ENCODE measurements around the gene S100A9.
A peak's percentile ranks its signal among the peaks of the same experiment; 100 is the strongest.

Gene S100A9

GRCh38 chr1:153361480-153362109 lies 3.9 kb downstream of the S100A9 start:
- no peak for ATAC-seq (replicated peaks)
- no peak for DNase-seq
- Mint-ChIP-seq H3K9me3 (no peaks in the 10 kb centered on the region), H3K27me3 (peaks cover 42 to 49% of the 10 kb centered on the region in 2 donors), H3K4me1 (peaks cover 13 to 17% of the 10 kb centered on the region in 2 donors), H3K4me3 (no peak overlapping the region), H3K36me3 (no peaks in the 10 kb centered on the region), H3K27ac (no peak overlapping the region)

GRCh38 chr1:153362187-153362775 lies 4.6 kb downstream of the S100A9 start:
- no peak overlapping the region for H3K4me3 Mint-ChIP-seq
- peaks cover 10 to 11% of the 10 kb centered on the region in 2 donors for H3K4me1 Mint-ChIP-seq
- H3K36me3 Mint-ChIP-seq: no peaks in the 10 kb centered on the region
- no peaks in the 10 kb centered on the region for H3K9me3 Mint-ChIP-seq
- no peak for DNase-seq
- no peak for ATAC-seq (replicated peaks)
- peaks cover 42 to 44% of the 10 kb centered on the region in 2 donors for H3K27me3 Mint-ChIP-seq
- H3K27ac Mint-ChIP-seq: no peak overlapping the region

- H3K4me1 Mint-ChIP-seq: no peaks in the 10 kb centered on the region
- no peaks in the 10 kb centered on the region for H3K36me3 Mint-ChIP-seq
- H3K4me3 Mint-ChIP-seq: no peak overlapping the region
- DNase-seq: no peak
- H3K27ac Mint-ChIP-seq: no peak overlapping the region
- no peaks in the 10 kb centered on the region for H3K9me3 Mint-ChIP-seq
- H3K27me3 Mint-ChIP-seq: peaks cover 33 to 36% of the 10 kb centered on the region in 2 donors
- no peak for ATAC-seq (replicated peaks)
Measured at GRCh38 chr1:153363641-153364040, 6.0 kb downstream of the S100A9 start.

- no peaks in the 10 kb centered on the region for H3K9me3 Mint-ChIP-seq
- H3K27me3 Mint-ChIP-seq: peaks cover 33 to 35% of the 10 kb centered on the region in 2 donors
- ATAC-seq (replicated peaks) (peak in 1 of 2 donors; percentile 41), DNase-seq (no peak)
- no peak overlapping the region for H3K4me3 Mint-ChIP-seq
- no peaks in the 10 kb centered on the region for H3K36me3 Mint-ChIP-seq
- no peak overlapping the region for H3K27ac Mint-ChIP-seq
- no peaks in the 10 kb centered on the region for H3K4me1 Mint-ChIP-seq
Measured at GRCh38 chr1:153364156-153364555, 6.5 kb downstream of the S100A9 start.

- Mint-ChIP-seq H3K4me3 (no peak overlapping the region), H3K27ac (no peak overlapping the region)
Measured at GRCh38 chr1:153364766-153365666, 7.4 kb downstream of the S100A9 start.

GRCh38 chr1:153365696-153366095 lies 8.0 kb downstream of the S100A9 start:
- H3K27ac Mint-ChIP-seq: no peak overlapping the region
- DNase-seq (no peak), ATAC-seq (replicated peaks) (no peak)
- H3K9me3 Mint-ChIP-seq: no peaks in the 10 kb centered on the region
- peaks cover 42 to 45% of the 10 kb centered on the region in 2 donors for H3K27me3 Mint-ChIP-seq
- H3K4me1 Mint-ChIP-seq: no peaks in the 10 kb centered on the region
- H3K36me3 Mint-ChIP-seq: no peaks in the 10 kb centered on the region
- no peak overlapping the region for H3K4me3 Mint-ChIP-seq

More at GRCh38 chr1:153364766-153365666, 7.4 kb downstream of the S100A9 start:
- Mint-ChIP-seq H3K9me3 (no peaks in the 10 kb centered on the region), H3K36me3 (no peaks in the 10 kb centered on the region), H3K27me3 (peaks cover 38 to 41% of the 10 kb centered on the region in 2 donors), H3K4me1 (no peaks in the 10 kb centered on the region)
- DNase-seq (no peak), ATAC-seq (replicated peaks) (no peak)

GRCh38 chr1:153366261-153366660 lies 8.6 kb downstream of the S100A9 start:
- ATAC-seq (replicated peaks): no peak
- H3K27ac Mint-ChIP-seq: no peak overlapping the region
- H3K4me1 Mint-ChIP-seq: no peaks in the 10 kb centered on the region

GRCh38 chr1:153367090-153367489 lies 9.4 kb downstream of the S100A9 start:
- Mint-ChIP-seq H3K4me1 (no peaks in the 10 kb centered on the region), H3K9me3 (no peaks in the 10 kb centered on the region), H3K27me3 (peaks cover 36 to 49% of the 10 kb centered on the region in 2 donors), H3K27ac (no peak overlapping the region), H3K36me3 (no peaks in the 10 kb centered on the region), H3K4me3 (no peak overlapping the region)
- DNase-seq (no peak), ATAC-seq (replicated peaks) (no peak)

More at GRCh38 chr1:153366261-153366660, 8.6 kb downstream of the S100A9 start:
- Mint-ChIP-seq H3K27me3 (peaks cover 37 to 42% of the 10 kb centered on the region in 2 donors), H3K4me3 (no peak overlapping the region), H3K9me3 (no peaks in the 10 kb centered on the region), H3K36me3 (no peaks in the 10 kb centered on the region)
- no peak for DNase-seq

- DNase-seq: no peak
- no peak for ATAC-seq (replicated peaks)
- Mint-ChIP-seq H3K36me3 (no peaks in the 10 kb centered on the region), H3K4me3 (no peak overlapping the region), H3K27me3 (peaks cover 36 to 40% of the 10 kb centered on the region in 2 donors), H3K27ac (no peak overlapping the region), H3K9me3 (no peaks in the 10 kb centered on the region), H3K4me1 (no peaks in the 10 kb centered on the region)
Measured at GRCh38 chr1:153368495-153368894, 10.8 kb downstream of the S100A9 start.

GRCh38 chr1:153370146-153370545 lies 12.5 kb downstream of the S100A9 start:
- no peaks in the 10 kb centered on the region for H3K36me3 Mint-ChIP-seq
- ATAC-seq (replicated peaks): no peak
- no peaks in the 10 kb centered on the region for H3K4me1 Mint-ChIP-seq
- no peak for DNase-seq
- H3K4me3 Mint-ChIP-seq: no peak overlapping the region
- H3K27ac Mint-ChIP-seq: no peak overlapping the region
- peaks cover 30 to 32% of the 10 kb centered on the region in 2 donors for H3K27me3 Mint-ChIP-seq
- H3K9me3 Mint-ChIP-seq: no peaks in the 10 kb centered on the region

- no peaks in the 10 kb centered on the region for H3K9me3 Mint-ChIP-seq
- peaks cover 25% of the 10 kb centered on the region in 2 donors for H3K27me3 Mint-ChIP-seq
- no peak for DNase-seq
- ATAC-seq (replicated peaks): no peak
- no peak overlapping the region for H3K4me3 Mint-ChIP-seq
- H3K36me3 Mint-ChIP-seq: no peaks in the 10 kb centered on the region
- H3K27ac Mint-ChIP-seq: no peak overlapping the region
- H3K4me1 Mint-ChIP-seq: no peaks in the 10 kb centered on the region
Measured at GRCh38 chr1:153371231-153371630, 13.6 kb downstream of the S100A9 start.

GRCh38 chr1:153372571-153372970 lies 14.9 kb downstream of the S100A9 start:
- H3K4me3 Mint-ChIP-seq: no peak overlapping the region

GRCh38 chr1:153374071-153374470 lies 16.4 kb downstream of the S100A9 start:
- no peaks in the 10 kb centered on the region for H3K4me1 Mint-ChIP-seq
- H3K27ac Mint-ChIP-seq: no peak overlapping the region
- H3K27me3 Mint-ChIP-seq: peaks cover 26 to 34% of the 10 kb centered on the region in 2 donors
- no peaks in the 10 kb centered on the region for H3K9me3 Mint-ChIP-seq
- no peak for ATAC-seq (replicated peaks)
- no peaks in the 10 kb centered on the region for H3K36me3 Mint-ChIP-seq
- DNase-seq: no peak
- no peak overlapping the region for H3K4me3 Mint-ChIP-seq

More at GRCh38 chr1:153372571-153372970, 14.9 kb downstream of the S100A9 start:
- H3K36me3 Mint-ChIP-seq: no peaks in the 10 kb centered on the region
- no peaks in the 10 kb centered on the region for H3K9me3 Mint-ChIP-seq
- ATAC-seq (replicated peaks): no peak
- no peak for DNase-seq
- no peaks in the 10 kb centered on the region for H3K4me1 Mint-ChIP-seq
- no peak overlapping the region for H3K27ac Mint-ChIP-seq
- peaks cover 23 to 26% of the 10 kb centered on the region in 2 donors for H3K27me3 Mint-ChIP-seq

- Mint-ChIP-seq H3K4me1 (no peaks in the 10 kb centered on the region), H3K9me3 (no peaks in the 10 kb centered on the region), H3K27ac (no peak within 1 kb of the TSS), H3K4me3 (no peak within 1 kb of the TSS), H3K27me3 (peaks cover 15 to 33% of the 10 kb centered on the region in 2 donors), H3K36me3 (no peaks in the 10 kb centered on the region)
- no peak for ATAC-seq (replicated peaks)
- DNase-seq: no peak
Measured at GRCh38 chr1:153375511-153375910, 17.9 kb downstream of the S100A9 start, which contains the start of gene S100A12. TSS of gene S100A12 (minus strand) at chr1:153375621. CDS start at chr1:153374592, 1,029 bp downstream.
